Stimulated activated CD8-positive, alpha-beta memory T cell treated with anti-CD3 and anti-CD28 coated beads, Interleukin-12 subunit alpha, Interleukin-12 subunit beta, amount 100 ng/mL, for 1 hour (primary cell): ENCODE results near the gene CPNE7.
"Not testable (repeated sequence)": the region's sequence is repeated elsewhere in the genome, so short reads cannot be mapped to it uniquely, and the experiment has no call there.

Source experiments
- DNase-seq: peaks from one replicate; pipeline ENCODE4 v3.0.0-alpha.2; 2020; ENCODE audit warnings: low read depth

The CPNE7 gene

GRCh38 chr16:89567656-89568594, 7.6 kb upstream of the CPNE7 start:
- DNase-seq, result no peak

- DNase-seq, result no peak
These were observed 5.8 kb upstream of the CPNE7 start for GRCh38 chr16:89569506-89570341.

- no peak for DNase-seq
These were observed 5.1 kb upstream of the CPNE7 start for GRCh38 chr16:89570342-89570923.

- DNase-seq, result not testable (repeated sequence)
These were observed 4.5 kb upstream of the CPNE7 start for GRCh38 chr16:89570983-89571598.

GRCh38 chr16:89571636-89572035, 3.9 kb upstream of the CPNE7 start:
- DNase-seq, result no peak

- DNase-seq, result no peak
These were observed 3.5 kb upstream of the CPNE7 start for GRCh38 chr16:89572073-89572484.

- no peak for DNase-seq
These were observed 2.9 kb upstream of the CPNE7 start for GRCh38 chr16:89572485-89573205.

- no peak for DNase-seq
These were observed 1.5 kb upstream of the CPNE7 start for GRCh38 chr16:89573826-89574680.

- no peak for DNase-seq
These were observed 794 bp upstream of the CPNE7 start for GRCh38 chr16:89574681-89575246.

- DNase-seq, result no peak
These were observed 846 bp downstream of the CPNE7 start for GRCh38 chr16:89576153-89577054.

- DNase-seq, result no peak
These were observed 1.6 kb downstream of the CPNE7 start for GRCh38 chr16:89577055-89577759.

- no peak for DNase-seq
These were observed 3.8 kb downstream of the CPNE7 start for GRCh38 chr16:89579351-89579750.

- no peak for DNase-seq
These were observed 5.6 kb downstream of the CPNE7 start for GRCh38 chr16:89581045-89581695.

GRCh38 chr16:89581861-89582563, 6.5 kb downstream of the CPNE7 start:
- no peak for DNase-seq

GRCh38 chr16:89582614-89583196, 7.1 kb downstream of the CPNE7 start:
- DNase-seq, result no peak

GRCh38 chr16:89583197-89583894, 7.8 kb downstream of the CPNE7 start:
- no peak for DNase-seq
